ENCODE measurements around the gene RAD17. TPM values are rescaled to one million over a fixed set of nuclear protein-coding genes. Genes with fewer than 3 reads are reported as not detected.
"Not testable (repeated sequence)": the region's sequence is repeated elsewhere in the genome, so short reads cannot be mapped to it uniquely, and the experiment has no call there.

RAD17 gene
- total RNA-seq, 1 experiment from 2014 or later: 18.6 TPM

DNA sequence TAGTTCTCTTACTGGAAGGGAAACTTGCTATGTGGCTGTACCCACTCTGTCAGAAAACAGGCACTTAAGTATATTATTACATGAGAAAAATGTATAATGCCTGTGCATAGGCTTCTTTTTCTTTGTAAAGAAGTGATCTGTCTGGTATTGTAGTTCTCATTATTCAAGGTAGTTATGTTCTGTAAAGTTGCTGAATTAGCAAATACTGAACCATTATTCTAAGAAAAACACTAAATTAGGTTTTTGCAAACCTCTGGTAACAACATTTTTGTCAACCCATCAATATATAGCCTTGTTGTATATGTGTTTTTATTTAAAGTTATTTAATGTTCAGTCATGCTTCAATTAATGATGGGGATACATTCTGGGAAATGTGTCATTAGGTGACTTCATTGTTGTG, 8.8 kb downstream of the RAD17 start:
- DNase-seq (ENCODE audit: low read depth): no peak

DNA sequence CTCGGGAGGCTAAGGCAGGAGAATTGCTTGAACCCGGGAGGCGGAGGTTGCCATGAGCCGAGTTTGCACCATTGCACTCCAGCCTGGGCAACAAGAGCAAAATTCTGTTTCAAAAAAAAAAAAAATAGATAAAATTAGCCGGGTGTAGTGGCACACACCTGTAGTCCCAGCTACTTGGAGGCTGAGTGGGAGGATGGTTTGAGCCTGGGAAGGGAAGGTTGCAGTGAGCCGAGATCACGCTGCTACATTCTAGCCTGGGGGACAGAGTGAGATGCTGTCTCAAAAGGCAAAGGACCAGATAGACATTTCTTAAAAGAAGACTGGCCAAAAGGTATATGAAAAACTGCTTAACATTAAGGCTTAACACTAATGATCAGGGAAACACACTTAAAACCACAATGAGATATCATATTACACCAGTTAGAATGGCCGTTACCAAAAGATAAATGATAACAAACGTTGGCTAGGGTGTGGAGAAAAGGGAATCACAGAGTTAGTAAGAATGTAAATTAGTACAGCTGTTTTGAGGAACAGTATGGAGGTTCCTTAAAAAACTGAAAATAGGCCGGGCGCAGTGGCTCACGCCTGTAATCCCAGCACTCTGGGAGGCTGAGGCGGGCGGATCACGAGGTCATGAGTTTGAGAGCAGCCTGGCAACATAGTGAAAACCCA, 35.2 kb downstream of the RAD17 start:
- no peak for DNase-seq (ENCODE audit: low read depth)

DNA sequence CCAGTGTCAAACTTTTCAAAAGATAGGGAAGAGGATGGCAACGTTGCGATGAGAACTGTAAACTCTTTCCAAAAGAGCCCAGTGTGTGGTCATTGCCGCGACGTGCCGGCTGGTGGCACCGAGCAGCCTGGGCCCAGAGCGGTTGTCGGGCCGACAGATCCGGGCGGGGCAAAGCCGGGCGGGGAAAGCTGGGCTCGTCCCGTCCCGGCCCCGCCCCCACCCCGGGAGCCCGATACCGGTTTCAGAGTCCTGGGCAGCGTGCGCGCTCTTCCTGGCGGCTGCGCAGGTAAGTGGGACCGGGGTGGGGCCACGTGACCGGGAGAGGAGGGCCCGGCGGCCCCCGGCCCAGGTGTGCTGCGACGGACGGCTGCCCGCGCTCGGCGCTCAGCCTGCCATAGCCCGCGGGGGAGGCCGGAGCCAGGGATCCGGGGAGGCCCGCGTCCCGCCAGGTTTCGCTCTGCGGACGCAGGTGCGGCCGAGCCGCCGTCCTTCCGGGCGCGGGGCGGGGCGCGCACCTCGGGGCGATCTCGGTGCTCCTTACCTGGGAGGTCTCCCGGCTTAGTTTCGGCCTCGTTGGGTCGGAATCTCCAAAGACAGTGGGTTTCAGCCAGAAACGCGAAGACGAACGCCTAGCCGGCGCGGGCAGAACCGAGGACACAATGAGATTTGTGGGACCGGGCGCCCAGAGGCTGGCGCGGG, 45.4 kb downstream of the RAD17 start, which contains the start of gene MARVELD2:
MARVELD2 (plus strand) TSS at position 232 of the 699 bp plus-strand sequence. CDS start 4,270 bp downstream, outside the sequence.
- DNase-seq (ENCODE audit: low read depth): peak; percentile 64

DNA sequence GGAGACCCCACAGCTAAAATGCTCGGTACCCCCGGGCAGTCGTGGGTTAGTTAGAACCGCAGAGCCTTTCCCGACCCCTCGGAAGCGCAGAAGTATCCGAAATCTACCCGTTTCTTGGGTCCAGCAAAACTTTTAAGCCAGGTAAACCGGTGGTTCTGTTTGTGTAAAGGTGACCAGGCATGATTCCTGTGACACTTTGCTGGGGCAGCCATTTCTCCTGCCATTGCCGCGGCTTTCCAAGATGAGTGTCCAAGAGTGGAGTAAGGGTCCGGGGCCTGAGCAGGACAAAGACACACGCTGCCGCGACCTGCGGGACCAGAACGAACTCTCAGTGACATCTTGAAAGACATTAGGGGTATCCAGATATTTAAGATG, 46.0 kb downstream of the RAD17 start:
- no peak for DNase-seq (ENCODE audit: low read depth)

DNA sequence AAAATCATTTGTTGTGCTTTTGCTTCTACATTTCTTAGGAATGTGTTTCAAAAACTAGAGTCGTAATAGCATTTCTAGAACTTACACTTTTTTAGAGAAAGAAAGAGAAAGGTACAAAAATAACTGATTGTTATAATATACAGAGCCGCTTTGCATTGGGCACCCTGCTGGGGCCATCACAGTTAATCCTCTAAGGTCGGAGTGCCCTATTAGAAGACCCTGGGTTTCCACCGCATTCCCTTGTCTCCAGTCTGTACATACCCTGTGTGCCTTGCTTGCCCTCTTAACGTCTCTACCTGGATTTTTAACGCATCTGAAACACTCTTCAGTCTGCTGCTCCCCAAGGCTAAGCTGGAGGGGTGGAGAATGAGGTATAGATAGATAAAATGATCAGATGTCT, 46.6 kb downstream of the RAD17 start:
- no peak for DNase-seq (ENCODE audit: low read depth)

DNA sequence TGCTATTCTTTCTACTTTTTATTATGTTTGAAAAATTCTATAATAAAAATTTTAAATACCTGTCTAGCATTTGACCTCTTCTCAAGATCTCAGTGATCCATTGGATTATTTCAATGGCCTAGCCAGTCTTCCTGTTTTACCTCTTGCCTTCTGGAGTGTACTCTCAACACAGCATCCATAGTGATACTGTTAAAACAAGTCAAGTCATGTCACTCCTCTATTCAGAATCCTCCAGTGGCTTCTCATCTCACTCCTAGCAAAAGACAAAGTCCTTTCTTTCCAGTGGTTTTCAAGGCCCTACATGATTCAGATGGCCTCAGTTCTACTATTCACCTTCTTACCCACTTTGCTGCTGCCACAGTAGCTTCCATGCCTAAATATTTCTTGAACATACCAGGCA, 47.1 kb downstream of the RAD17 start:
- no peak for DNase-seq (ENCODE audit: low read depth)

DNA sequence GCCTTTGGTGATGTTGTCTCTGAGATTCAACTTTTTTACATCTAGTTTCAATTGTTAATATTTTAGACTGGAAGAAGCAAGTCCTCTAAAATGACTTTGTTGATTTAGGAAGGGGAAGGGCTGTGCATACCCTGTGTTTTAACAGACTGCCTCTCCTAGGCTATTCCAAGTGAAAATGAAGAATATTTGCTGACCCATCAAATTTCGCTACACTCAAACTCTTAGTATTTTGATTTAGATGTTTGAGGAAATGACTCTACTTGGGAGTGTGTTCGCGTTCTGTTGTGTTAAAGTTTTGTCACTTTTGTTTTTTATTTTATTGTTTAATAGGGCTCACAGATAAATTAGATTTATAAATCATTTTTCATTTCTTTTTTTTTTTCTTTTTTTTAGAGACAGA, 48.9 kb downstream of the RAD17 start:
- DNase-seq (ENCODE audit: low read depth): no peak

DNA sequence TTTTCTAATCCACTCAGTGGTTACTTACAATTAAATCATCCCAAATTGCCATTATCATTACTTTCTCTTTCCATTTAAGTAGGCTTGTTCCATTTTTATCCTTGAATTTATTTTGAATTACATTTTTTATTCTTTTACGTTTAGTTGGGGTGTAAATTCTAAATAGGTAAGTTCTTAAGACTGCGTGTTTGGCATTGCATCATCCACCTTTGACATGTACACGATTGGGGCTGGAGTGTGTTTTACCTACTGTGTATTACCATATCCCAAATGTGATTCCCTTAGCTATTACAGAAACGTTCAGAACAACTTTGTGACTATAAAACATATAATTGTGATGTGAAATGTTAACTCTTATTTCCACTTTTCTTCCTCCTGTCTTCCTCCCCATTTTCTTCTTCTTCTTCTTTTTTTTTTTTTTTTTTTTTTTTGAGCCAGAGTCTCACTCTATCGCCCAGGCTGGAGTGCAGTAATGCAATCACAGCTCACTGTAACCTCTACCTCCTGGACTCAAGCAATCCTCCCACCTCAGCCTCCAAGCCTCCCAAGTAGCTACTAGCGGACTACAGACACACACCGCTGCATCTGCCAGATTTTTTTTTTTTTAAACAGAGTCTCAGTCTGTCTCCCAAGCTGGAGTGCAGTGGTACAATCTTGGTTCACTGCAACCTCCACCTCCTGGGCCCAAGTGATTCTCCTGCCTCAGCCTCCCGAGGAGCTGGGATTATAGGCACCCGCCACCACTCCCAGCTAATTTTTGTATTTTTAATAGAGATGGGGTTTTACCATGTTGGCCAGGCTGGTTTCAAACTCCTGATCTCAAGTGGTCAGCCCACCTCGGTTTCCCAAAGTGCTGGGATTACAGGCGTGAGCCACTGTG, 62.0 kb downstream of the RAD17 start:
- no peak for DNase-seq (ENCODE audit: low read depth)

DNA sequence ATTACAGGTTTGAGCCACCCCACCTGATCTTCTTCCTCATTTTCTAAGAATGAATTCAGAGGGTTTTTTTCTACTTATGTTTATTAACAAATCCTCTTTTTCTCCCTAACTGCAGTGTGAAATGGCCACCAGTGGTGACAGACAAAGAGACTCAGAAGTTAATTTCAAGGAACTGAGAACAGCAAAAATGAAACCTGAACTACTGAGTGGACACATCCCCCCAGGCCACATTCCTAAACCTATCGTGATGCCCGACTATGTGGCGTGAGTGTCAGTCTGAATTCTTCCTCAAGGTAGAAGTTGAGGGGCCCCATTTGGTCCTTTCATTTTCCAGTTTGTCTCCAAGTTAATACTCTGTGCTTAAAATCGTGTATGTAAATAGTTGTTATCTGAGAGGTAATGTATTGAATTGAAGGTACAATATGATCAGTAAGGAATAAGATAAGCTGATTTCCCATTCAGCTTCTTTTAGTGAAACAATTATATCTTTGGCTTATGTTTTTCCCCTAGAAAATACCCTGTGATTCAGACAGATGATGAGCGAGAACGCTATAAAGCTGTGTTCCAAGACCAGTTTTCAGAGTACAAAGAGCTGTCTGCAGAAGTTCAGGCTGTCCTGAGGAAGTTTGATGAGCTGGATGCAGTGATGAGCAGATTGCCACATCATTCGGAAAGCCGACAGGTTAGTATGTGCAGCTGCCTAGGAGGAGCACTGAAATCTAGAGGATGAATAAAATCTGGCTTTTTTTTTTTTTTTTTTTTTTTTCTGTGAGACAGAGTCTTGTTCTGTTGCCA, 63.0 kb downstream of the RAD17 start:
- DNase-seq (ENCODE audit: low read depth): peak; percentile 23

DNA sequence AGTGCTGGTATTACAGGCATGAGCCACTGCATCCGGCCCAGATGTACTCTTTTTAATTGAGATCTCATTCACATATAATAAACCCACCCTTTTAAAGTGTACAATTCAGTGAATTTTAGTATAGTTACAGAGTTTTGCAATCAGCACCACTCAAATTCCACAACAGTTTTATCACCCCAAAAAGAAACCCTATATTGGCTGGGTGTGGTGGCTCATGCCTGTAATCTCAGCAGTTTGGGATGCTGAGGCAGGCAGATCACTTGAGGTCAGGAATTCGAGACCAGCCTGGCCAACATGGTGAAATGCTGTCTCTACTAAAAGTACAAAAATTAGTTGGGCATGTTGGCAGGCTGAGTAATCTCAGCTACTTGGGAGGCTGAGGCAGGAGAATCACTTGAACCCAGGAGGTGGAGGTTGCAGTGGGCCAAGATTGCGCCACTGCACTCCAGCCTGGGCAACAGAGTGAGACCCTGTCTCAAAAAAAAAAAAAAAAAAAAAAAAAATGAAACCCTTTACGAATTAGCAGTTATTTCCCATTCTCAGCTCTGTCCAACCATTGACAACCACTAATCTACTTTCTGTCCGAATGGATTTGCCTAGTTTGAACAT, 65.8 kb downstream of the RAD17 start:
- DNase-seq (ENCODE audit: low read depth): not testable (repeated sequence)

DNA sequence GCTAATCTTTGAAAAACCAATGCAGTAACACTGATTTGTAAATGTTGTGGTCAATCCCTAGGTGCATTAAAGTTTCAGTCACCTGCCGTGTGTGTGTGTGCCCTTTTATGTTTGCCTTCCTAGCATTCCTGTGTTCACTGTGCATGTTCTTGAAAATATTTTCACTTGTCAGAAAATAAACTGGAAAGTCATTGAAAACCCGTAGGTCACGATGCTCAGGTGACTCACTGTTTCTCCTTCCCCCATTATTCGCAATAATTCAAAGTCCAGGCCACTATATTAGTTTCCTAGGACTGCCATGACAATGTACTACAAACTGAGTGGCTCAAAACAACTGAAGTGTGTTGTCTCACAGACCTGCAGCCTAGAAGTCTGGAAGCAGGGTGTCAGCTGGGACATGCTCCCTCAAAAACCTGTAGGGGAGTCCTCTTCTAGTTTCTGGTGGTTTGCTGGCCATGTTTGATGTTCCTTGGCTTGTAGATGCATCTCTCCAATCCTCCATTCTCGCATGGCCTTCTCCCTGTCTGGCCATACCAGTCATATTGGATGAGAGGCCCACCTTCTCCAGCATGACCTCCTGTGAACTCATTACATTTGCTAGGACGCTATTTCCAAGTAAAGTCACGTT, 74.6 kb downstream of the RAD17 start:
- DNase-seq (ENCODE audit: low read depth): no peak

DNA sequence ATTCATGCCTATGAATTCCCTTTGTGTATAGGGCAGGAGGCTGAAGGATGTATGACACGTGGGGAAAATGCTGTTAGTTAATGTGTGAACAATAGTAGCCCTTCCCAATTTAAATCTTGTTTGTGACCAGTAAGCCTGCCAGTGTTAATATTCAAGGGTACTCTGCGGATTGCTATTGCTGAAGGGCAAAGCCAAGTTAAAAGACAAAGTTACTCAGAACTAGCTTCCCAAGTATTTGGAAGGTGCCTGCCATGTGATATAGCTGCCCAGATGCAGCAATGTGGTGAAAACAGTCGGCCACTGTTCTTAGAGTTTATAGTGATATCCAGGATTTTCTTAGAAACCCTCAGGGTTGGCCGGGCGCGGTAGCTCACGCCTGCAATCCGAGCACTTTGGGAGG, 79.9 kb downstream of the RAD17 start:
- peak; percentile 7 for DNase-seq (ENCODE audit: low read depth)

DNA sequence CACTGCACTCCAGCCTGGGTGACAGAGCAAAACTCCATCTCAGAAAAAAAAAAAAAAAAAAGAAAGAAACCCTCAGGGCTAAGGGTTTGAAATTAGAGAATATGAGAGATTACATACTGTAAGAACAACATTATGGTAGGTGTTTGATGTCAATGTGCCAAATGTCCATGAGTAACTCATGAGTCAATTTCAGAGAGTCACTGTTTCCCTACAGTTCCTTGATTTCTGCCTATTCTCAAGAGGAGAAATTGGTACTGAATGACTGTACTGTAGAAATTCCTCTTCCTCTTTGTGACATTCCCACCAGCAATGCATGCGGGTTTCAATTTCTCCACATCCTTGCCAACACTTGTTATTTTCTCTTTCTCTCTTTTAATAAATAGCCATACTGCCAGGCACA, 80.5 kb downstream of the RAD17 start:
- DNase-seq (ENCODE audit: low read depth): peak; percentile 87

DNA sequence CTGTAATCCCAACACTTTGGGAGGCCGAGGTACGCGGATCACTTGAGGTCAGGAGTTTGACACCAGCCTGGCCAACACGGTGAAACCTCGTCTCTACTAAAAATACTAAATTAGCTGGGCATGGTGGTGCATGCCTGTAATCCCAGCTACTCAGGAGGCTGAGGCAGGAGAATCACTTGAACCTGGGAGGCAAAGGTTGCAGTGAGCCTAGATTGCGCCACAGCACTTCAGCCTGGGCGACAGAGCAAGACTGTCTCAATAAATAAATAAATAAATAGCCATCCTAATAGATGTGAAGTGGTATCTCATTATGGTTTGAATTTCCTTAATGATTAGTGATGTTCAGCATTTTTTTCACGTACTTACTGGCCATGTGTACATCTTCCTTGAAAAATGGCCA, 80.9 kb downstream of the RAD17 start:
- DNase-seq (ENCODE audit: low read depth): not testable (repeated sequence)

DNA sequence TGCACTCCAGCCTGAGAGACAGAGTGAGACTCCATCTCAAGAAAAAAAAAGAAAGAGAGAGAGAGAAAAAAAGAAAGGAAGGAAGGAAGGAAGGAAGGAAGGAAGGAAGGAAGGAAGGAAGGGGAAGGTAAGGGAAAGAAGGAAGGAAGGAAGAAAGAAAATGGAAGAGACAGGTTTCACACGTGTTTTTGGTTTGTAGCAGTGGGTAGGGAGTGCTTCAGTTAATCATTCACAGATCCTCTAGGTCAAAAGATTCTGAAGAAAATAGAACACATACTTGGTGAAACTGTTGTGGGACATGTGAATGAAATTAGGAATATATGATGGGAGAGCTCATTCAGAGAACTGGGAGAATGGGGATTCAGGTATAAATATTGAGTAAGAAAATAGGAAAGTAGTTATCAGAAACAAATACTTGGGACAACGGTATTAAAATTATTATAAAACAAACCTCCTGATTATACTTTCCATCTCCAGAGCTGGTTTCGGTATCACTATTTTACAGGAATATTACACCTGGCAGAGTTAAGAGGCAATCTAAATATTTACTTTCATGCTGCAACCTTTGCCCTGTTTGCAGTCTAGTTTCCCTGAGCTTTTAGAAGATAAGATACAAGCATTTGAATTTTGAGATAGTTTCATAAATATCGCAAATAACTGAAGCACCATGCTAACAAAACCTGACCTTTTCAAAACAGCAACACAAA, 82.5 kb downstream of the RAD17 start:
- DNase-seq (ENCODE audit: low read depth): no peak

DNA sequence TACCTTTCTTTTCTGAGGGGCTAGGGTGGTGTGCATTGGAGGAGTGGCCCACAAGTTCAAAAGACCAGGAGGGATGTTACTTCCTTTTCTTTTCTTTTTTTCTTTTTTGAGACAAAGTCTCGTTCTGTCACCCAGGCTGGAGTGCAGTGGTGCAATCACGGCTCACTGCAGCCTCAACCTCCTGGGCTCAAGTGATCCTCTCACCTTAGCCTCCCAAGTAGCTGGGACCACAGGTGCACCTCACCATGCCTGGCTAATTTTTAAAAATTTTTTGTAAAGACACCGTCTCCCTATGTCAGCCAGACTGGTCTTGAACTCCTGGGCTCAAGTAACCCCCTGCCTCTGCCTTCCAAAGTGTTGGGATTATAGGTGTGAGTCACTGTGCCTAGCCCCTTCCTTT, 83.9 kb downstream of the RAD17 start:
- not testable (repeated sequence) for DNase-seq (ENCODE audit: low read depth)

DNA sequence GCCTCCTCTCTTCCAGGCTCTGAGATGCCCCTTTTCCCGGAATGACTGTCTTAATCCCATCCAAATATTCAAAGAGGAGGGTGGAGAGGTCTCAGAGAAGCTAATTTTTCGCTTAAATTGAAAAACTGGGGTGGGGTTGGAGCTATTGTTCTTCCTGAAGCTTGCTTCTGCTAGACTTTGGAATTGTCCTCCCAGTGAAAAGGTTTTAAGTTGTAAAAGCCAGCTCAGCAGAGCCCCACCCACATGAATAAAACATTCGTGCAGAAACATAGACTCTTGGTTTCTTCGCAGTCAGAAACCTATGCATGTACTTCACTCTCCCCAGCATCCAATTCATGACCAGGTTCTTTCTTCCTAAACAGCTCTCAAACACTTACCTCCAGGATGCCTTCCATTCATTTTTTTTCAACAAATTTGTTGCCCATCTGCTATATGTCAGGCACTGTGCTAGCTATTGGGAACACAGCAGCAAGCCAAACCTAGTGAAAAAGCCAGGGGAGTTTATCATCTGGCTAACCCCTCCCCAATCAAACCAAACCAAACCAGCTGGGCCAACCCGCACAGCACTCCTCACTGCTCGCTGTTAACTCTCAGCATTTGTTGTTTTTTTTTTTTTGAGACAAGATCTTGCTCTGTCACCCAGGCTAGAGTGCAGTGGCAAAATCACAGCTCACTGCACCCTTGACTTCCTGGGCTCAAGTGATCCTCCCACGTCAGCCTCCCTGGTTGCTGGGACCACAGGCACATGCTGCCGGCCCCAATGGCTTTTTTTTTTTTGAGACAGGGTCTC, 85.0 kb downstream of the RAD17 start:
- no peak for DNase-seq (ENCODE audit: low read depth)

DNA sequence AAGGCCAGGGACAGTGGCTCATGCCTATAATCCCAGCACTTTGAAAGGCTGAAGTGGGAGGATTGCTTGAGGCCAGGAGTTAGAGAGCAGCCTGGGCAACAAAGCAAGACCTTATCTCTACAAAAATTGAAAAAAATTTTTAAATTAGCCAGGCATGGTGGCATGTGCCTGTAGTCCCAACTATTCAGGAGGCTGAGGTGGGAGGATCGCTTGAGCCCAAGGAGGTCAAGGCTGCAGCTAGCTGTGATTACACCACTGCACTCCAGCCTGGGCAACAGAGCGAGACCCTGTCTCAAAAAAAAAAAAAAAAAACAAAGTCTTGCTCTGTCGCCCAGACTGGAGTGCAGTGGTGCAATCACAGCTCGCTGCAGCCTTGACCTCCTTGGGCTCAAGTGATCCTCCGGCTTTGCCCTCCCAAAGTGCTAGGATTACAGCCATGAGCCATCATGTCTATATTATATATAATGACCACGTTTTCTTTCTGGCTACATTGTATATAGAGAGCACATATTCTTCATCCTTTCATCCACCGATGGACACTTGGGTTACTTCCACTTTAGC, 85.9 kb downstream of the RAD17 start:
- DNase-seq (ENCODE audit: low read depth): not testable (repeated sequence)

DNA sequence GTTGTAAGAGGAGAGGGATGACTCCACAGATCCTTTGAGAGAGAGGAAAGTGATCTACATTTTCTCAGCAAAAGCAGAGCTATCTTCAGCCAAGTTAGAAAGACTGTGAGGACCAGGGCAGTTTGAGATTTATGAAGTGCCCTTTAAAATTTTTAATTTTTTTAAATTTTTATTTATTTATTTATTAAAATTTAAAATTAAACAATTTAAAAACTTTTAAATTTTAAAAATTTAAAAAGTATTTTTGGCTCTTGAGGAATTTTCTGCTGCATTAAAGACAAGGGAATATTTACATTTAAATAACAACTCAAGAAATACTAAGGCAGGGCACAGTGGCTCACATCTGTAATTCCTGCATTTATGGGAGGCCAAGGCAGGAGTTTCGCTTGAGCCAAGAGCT, 92.6 kb downstream of the RAD17 start:
- DNase-seq (ENCODE audit: low read depth): no peak
